H9 (cell line): ENCODE measurements around the gene RALA. TPM values are rescaled to one million over a fixed set of nuclear protein-coding genes. Genes with fewer than 3 reads are reported as not detected.

Experiments used
- DNase-seq: peaks from one replicate; pipeline ENCODE4 v3.0.0-alpha.2; 2017
- H2AFZ ChIP-seq: one replicate; pipeline ENCODE4 v1.6.1; 2013; ENCODE audit warnings: mild to moderate bottlenecking, low read length, control low read depth, moderate library complexity
- H2AK5ac ChIP-seq: 2 replicates; pipeline ENCODE4 v1.6.1; 2013; ENCODE audit warnings: low read length, control low read depth, mixed read lengths; ENCODE audit not compliant: insufficient read length
- H2BK120ac ChIP-seq: one replicate; pipeline ENCODE4 v1.6.1; 2013; ENCODE audit warnings: low read depth, mild to moderate bottlenecking, low read length, control low read depth, inconsistent platforms; ENCODE audit not compliant: poor library complexity, severe bottlenecking
- H2BK12ac ChIP-seq: 2 replicates; pipeline ENCODE4 v1.6.1; 2013; ENCODE audit warnings: low read length, control low read depth, mixed read lengths, low read depth; ENCODE audit not compliant: insufficient read length
- H2BK15ac ChIP-seq: 2 replicates; pipeline ENCODE4 v1.6.1; 2013; ENCODE audit warnings: low read depth, low read length, control low read depth
- H2BK20ac ChIP-seq: one replicate; pipeline ENCODE4 v1.6.1; 2013; ENCODE audit warnings: low read depth, mild to moderate bottlenecking, low read length, control low read depth, inconsistent platforms; ENCODE audit not compliant: poor library complexity, severe bottlenecking
- H2BK5ac ChIP-seq: 2 replicates; pipeline ENCODE4 v1.6.1; 2013; ENCODE audit warnings: low read length, control low read depth, mixed read lengths; ENCODE audit not compliant: insufficient read length
- H3K14ac ChIP-seq: 2 replicates; pipeline ENCODE4 v1.6.1; 2013; ENCODE audit warnings: low read length, control low read depth; ENCODE audit not compliant: insufficient read depth
- H3K18ac ChIP-seq: 2 replicates; pipeline ENCODE4 v1.6.1; 2013; ENCODE audit warnings: low read depth, mild to moderate bottlenecking, mixed read lengths, low read length, control low read depth; ENCODE audit not compliant: insufficient read length
- H3K23ac ChIP-seq: 2 replicates; pipeline ENCODE4 v1.6.1; 2013; ENCODE audit warnings: low read length, control low read depth, mixed read lengths, low read depth; ENCODE audit not compliant: insufficient read length
- H3K23me2 ChIP-seq: 2 replicates; pipeline ENCODE4 v1.6.1; 2013; ENCODE audit warnings: low read depth, mild to moderate bottlenecking, mixed read lengths, low read length, control low read depth; ENCODE audit not compliant: insufficient read length, poor library complexity, severe bottlenecking
- H3K27ac ChIP-seq: 2 replicates; pipeline ENCODE4 v1.5.1; 2013; ENCODE audit warnings: low read length, control low read depth, mixed read lengths, low read depth; ENCODE audit not compliant: insufficient read length
- H3K27me3 ChIP-seq: 2 replicates; pipeline ENCODE4 v1.6.1; 2013; ENCODE audit warnings: low read length, control low read depth, inconsistent platforms; ENCODE audit not compliant: insufficient read depth
- H3K4ac ChIP-seq: 2 replicates; pipeline ENCODE4 v1.6.1; 2013; ENCODE audit warnings: low read depth, mild to moderate bottlenecking, control low read depth, inconsistent platforms, low read length, moderate library complexity
- H3K4me1 ChIP-seq: 2 replicates; pipeline ENCODE4 v1.6.1; 2013; ENCODE audit warnings: low read length, control low read depth, inconsistent platforms; ENCODE audit not compliant: insufficient read depth
- H3K4me2 ChIP-seq: 2 replicates; pipeline ENCODE4 v1.6.1; 2013; ENCODE audit warnings: low read length, control low read depth, mixed read lengths; ENCODE audit not compliant: insufficient read length, insufficient read depth
- H3K56ac ChIP-seq: 2 replicates; pipeline ENCODE4 v1.6.1; 2013; ENCODE audit warnings: low read depth, mild to moderate bottlenecking, mixed read lengths, low read length, control low read depth; ENCODE audit not compliant: insufficient read length
- H3K79me1 ChIP-seq: 2 replicates; pipeline ENCODE4 v1.6.1; 2013; ENCODE audit warnings: low read depth, mild to moderate bottlenecking, moderate library complexity, low read length, control low read depth, inconsistent platforms; ENCODE audit not compliant: insufficient read depth, poor library complexity, severe bottlenecking
- H3K79me2 ChIP-seq: 2 replicates; pipeline ENCODE4 v1.6.1; 2013; ENCODE audit warnings: low read length, control low read depth, inconsistent platforms; ENCODE audit not compliant: insufficient read depth
- H3K9ac ChIP-seq: 2 replicates; pipeline ENCODE4 v1.6.1; 2013; ENCODE audit warnings: low read length, control low read depth, mixed read lengths; ENCODE audit not compliant: insufficient read length; ENCODE audit errors: extremely low read depth
- H3K9me3 ChIP-seq: one replicate; pipeline ENCODE4 v1.6.1; 2013; ENCODE audit warnings: low read depth, low read length, inconsistent platforms; ENCODE audit not compliant: control insufficient read depth
- H3T11ph ChIP-seq: one replicate; pipeline ENCODE4 v1.6.1; 2013; ENCODE audit warnings: mild to moderate bottlenecking, low read length, control low read depth, inconsistent platforms
- H4K20me1 ChIP-seq: one replicate; pipeline ENCODE4 v1.6.1; 2013; ENCODE audit not compliant: control insufficient read depth, insufficient read length, insufficient read depth
- H4K5ac ChIP-seq: 2 replicates; pipeline ENCODE4 v1.6.1; 2013; ENCODE audit warnings: low read depth, mild to moderate bottlenecking, mixed read lengths, low read length, control low read depth; ENCODE audit not compliant: insufficient read length
- H4K8ac ChIP-seq: replicated peaks from 2 replicates; pipeline ENCODE4 v1.6.1; 2013; ENCODE audit warnings: low read length, control low read depth, mixed read lengths, low read depth; ENCODE audit not compliant: insufficient read length
- H4K91ac ChIP-seq: 2 replicates; pipeline ENCODE4 v1.6.1; 2013; ENCODE audit warnings: low read depth, mild to moderate bottlenecking, moderate library complexity, mixed read lengths, low read length, control low read depth; ENCODE audit not compliant: insufficient read length
- H3K27ac Mint-ChIP-seq, 3 experiments: 2 replicates in 2 of 3; 3 replicates in 1 of 3; pipeline ENCODE4 v1.8.0; 2020 to 2021; ENCODE audit warnings: mixed read lengths in 3 of 3, mild to moderate bottlenecking in 1 of 3, moderate library complexity in 1 of 3
- H3K27me3 Mint-ChIP-seq: 2 replicates; pipeline ENCODE4 v1.8.0; 2021; ENCODE audit warnings: low read depth, mild to moderate bottlenecking, moderate library complexity, mixed read lengths
- H3K36me3 Mint-ChIP-seq, 3 experiments: 2 replicates in 2 of 3; 3 replicates in 1 of 3; pipeline ENCODE4 v1.8.0; 2020 to 2021; ENCODE audit warnings: low read depth in 3 of 3, mixed read lengths in 3 of 3; ENCODE audit not compliant: insufficient read depth in 1 of 3
- H3K4me1 Mint-ChIP-seq, 2 experiments: 2 replicates each; pipeline ENCODE4 v1.8.0; 2020; ENCODE audit warnings: mixed read lengths in 2 of 2
- H3K4me3 Mint-ChIP-seq, 2 experiments: 2 replicates in 1 of 2; 3 replicates in 1 of 2; pipeline ENCODE4 v1.8.0; 2020 to 2021; ENCODE audit warnings: mild to moderate bottlenecking in 2 of 2, mixed read lengths in 2 of 2, moderate library complexity in 1 of 2
- H3K9me3 Mint-ChIP-seq, 2 experiments: 2 replicates in 1 of 2; 3 replicates in 1 of 2; pipeline ENCODE4 v1.8.0; 2020; ENCODE audit warnings: mild to moderate bottlenecking in 2 of 2, mixed read lengths in 2 of 2, moderate library complexity in 1 of 2
- CTCF ChIP-seq: fragments of 200-600 bp; sonication (generic); conservative IDR thresholded peaks from 3 replicates; pipeline ENCODE4 v1.8.0; 2021; ENCODE audit warnings: antibody characterized with exemption, mild to moderate bottlenecking
- WGBS: extraction: QIAGEN DNeasy Blood & Tissue Kit; methylation state at CpG from one replicate; pipeline ENCODE4 v1.1.7; 2013; ENCODE audit warnings: missing lambda C conversion rate, low lambda C conversion rate, mixed read lengths; ENCODE audit not compliant: insufficient read length; ENCODE audit errors: extremely low coverage; 5-methylcytosine and 5-hydroxymethylcytosine counted together
- total RNA-seq: library from RNA; stranded (reverse); gene quantifications from 2 replicates; pipeline ENCODE4 v1.2.1, GENCODE V29; 2021

Gene RALA
- total RNA-seq, 1 experiment from 2014 or later = 57.5 TPM

GRCh38 chr7:39674406-39674805 lies 51.0 kb downstream of the RALA start:
- Histone ChIP-seq H3K23me2 (no peaks in the 10 kb centered on the region), H4K8ac (no peak overlapping the region), H3K14ac (no peak overlapping the region), H3K9me3 (no peaks in the 10 kb centered on the region), H3K4me2 (no peak overlapping the region), H3K18ac (no peak overlapping the region), H3K79me2 (peaks cover 2% of the 10 kb centered on the region; the same call in 1 of the 2 replicates), H2BK5ac (no peak overlapping the region), H2AK5ac (no peak overlapping the region), H4K20me1 (no peaks in the 10 kb centered on the region), H2BK15ac (no peak overlapping the region), H2BK120ac (no peak overlapping the region), H4K91ac (no peak overlapping the region), H3K9ac (no peak overlapping the region), H3T11ph (no peak overlapping the region), H3K27me3 (no peaks in the 10 kb centered on the region), H2BK20ac (no peak overlapping the region), H3K4me1 (no peaks in the 10 kb centered on the region), H2BK12ac (no peak overlapping the region), H3K23ac (no peak overlapping the region), H3K56ac (no peak overlapping the region), H2AFZ (no peak overlapping the region), H4K5ac (no peak overlapping the region), H3K79me1 (peaks cover 8% of the 10 kb centered on the region), H3K27ac (no peak overlapping the region), H3K4ac (no peak overlapping the region)
- Mint-ChIP-seq H3K36me3 (peaks cover 17 to 19% (median 17%) of the 10 kb centered on the region in 3 experiments), H3K9me3 (peaks cover 7 to 10% of the 10 kb centered on the region in 2 experiments), H3K4me1 (no peaks in the 10 kb centered on the region; a peak in 1 of 4 replicates), H3K27ac (no peak overlapping the region), H3K4me3 (no peak overlapping the region), H3K27me3 (no peaks in the 10 kb centered on the region)
- WGBS = no CpG with 5 or more reads among the region's 1 CpG
- DNase-seq = no peak
- no peak for TF ChIP-seq CTCF
